GM23248 (cell line): ENCODE measurements around the gene GARNL3. TPM values are rescaled to one million over a fixed set of nuclear protein-coding genes. Genes with fewer than 3 reads are reported as not detected.

Experiments used
- DNase-seq: peaks from one replicate; pipeline ENCODE4 v3.0.0-alpha.2; 2015
- H2AFZ ChIP-seq: fragments of 200-600 bp; sonication (generic); 2 replicates; pipeline ENCODE4 v1.6.1; 2016; ENCODE audit warnings: antibody characterized with exemption
- H3F3A ChIP-seq: fragments of 200-600 bp; sonication (generic); 2 replicates; pipeline ENCODE4 v1.6.1; 2016; ENCODE audit warnings: mild to moderate bottlenecking, antibody characterized with exemption, mixed run types; ENCODE audit not compliant: insufficient read depth
- H3K27ac ChIP-seq: fragments of 200-600 bp; sonication (generic); 2 replicates; pipeline ENCODE4 v1.5.1; 2016; ENCODE audit warnings: mild to moderate bottlenecking
- H3K27me3 ChIP-seq: fragments of 200-600 bp; sonication (generic); replicated peaks from 2 replicates; pipeline ENCODE4 v1.6.1; 2016; ENCODE audit warnings: mild to moderate bottlenecking; ENCODE audit not compliant: insufficient read depth
- H3K36me3 ChIP-seq: fragments of 200-600 bp; sonication (generic); 2 replicates; pipeline ENCODE4 v1.6.1; 2016; ENCODE audit warnings: low read depth, mild to moderate bottlenecking
- H3K4me1 ChIP-seq: fragments of 200-600 bp; sonication (generic); 2 replicates; pipeline ENCODE4 v1.6.1; 2016; ENCODE audit warnings: mild to moderate bottlenecking; ENCODE audit not compliant: insufficient read depth
- H3K4me2 ChIP-seq: fragments of 200-600 bp; sonication (generic); one replicate; pipeline ENCODE4 v1.6.1; 2016; ENCODE audit warnings: mild to moderate bottlenecking; ENCODE audit not compliant: unreplicated experiment
- H3K4me3 ChIP-seq: fragments of 200-600 bp; sonication (generic); 2 replicates; pipeline ENCODE4 v1.5.1; 2016; ENCODE audit warnings: mild to moderate bottlenecking
- H3K79me2 ChIP-seq: fragments of 200-600 bp; sonication (generic); 2 replicates; pipeline ENCODE4 v1.6.1; 2016; ENCODE audit warnings: mild to moderate bottlenecking; ENCODE audit not compliant: insufficient read depth
- H3K9ac ChIP-seq: fragments of 200-600 bp; sonication (generic); 2 replicates; pipeline ENCODE4 v1.6.1; 2016; ENCODE audit warnings: mild to moderate bottlenecking
- H3K9me2 ChIP-seq: fragments of 200-600 bp; sonication (generic); 2 replicates; pipeline ENCODE4 v1.6.1; 2016; ENCODE audit warnings: mixed run types, mild to moderate bottlenecking, moderate library complexity; ENCODE audit not compliant: insufficient read depth
- H3K9me3 ChIP-seq: fragments of 200-600 bp; sonication (generic); one replicate; pipeline ENCODE4 v1.6.1; 2017; ENCODE audit warnings: low read depth
- H4K20me1 ChIP-seq: fragments of 200-600 bp; sonication (generic); 2 replicates; pipeline ENCODE4 v1.6.0; 2016; ENCODE audit not compliant: insufficient read depth
- EZH2 ChIP-seq: fragments of 200-600 bp; sonication (generic); IDR thresholded peaks from 2 replicates; pipeline ENCODE4 v1.6.1; 2018; ENCODE audit warnings: antibody characterized with exemption, mild to moderate bottlenecking; ENCODE audit not compliant: insufficient read depth, poor library complexity, severe bottlenecking
- EZH2phosphoT487 ChIP-seq: fragments of 200-600 bp; sonication (generic); IDR thresholded peaks from 2 replicates; pipeline ENCODE4 v1.6.1; 2018; ENCODE audit warnings: antibody characterized with exemption, moderate library complexity, mild to moderate bottlenecking, low read depth; ENCODE audit not compliant: insufficient read depth
- WGBS, 2 experiments: methylation state at CpG; one replicate each; pipeline ENCODE4 v1.1.6; 2015 to 2017; ENCODE audit warnings: low lambda C conversion rate in 2 of 2, low coverage in 1 of 2; ENCODE audit errors: missing lambda C conversion rate in 2 of 2; 5-methylcytosine and 5-hydroxymethylcytosine counted together
- in situ Hi-C: fragments of 300-500 bp; cut with MboI; formaldehyde crosslinking; loops from 2 replicates; pipeline ENCODE4 v1.15.0; 2020
- polyA plus RNA-seq: library from polyadenylated mRNA; unstranded; fragments of >200 nt; fragmentation: Nextera tagmentation; extraction: Ambion mirVana; gene quantifications from 2 replicates; pipeline ENCODE4 v1.2.1, GENCODE V29; 2016
- total RNA-seq: library from RNA; depleted of rRNA; stranded (reverse); fragments of >200 nt; shearing (Covaris generic); gene quantifications from 2 replicates; pipeline ENCODE4 v1.2.3, GENCODE V29; 2014

The GARNL3 gene
- total and polyA plus RNA-seq, 2 experiments from 2014 or later = 0.43 to 1.3 TPM

GRCh38 chr9:127422133-127422782, 157.7 kb downstream of the GARNL3 start:
- Histone ChIP-seq H2AFZ (no peak overlapping the region), H3K79me2 (peaks cover 43% of the 10 kb centered on the region), H3F3A (no peaks in the 10 kb centered on the region), H3K4me3 (peak overlapping the region; percentile 91; the same call in 1 of the 2 replicates), H3K9me2 (no peaks in the 10 kb centered on the region), H3K27ac (no peak overlapping the region), H3K9me3 (no peaks in the 10 kb centered on the region), H4K20me1 (no peaks in the 10 kb centered on the region), H3K9ac (peak overlapping the region; percentile 88; the same call in 1 of the 2 replicates), H3K4me2 (peak overlapping the region; percentile 98), H3K27me3 (no peaks in the 10 kb centered on the region), H3K4me1 (peaks cover 11% of the 10 kb centered on the region), H3K36me3 (no peaks in the 10 kb centered on the region)
- in situ Hi-C loops = no loop called here
- WGBS, 2 experiments = 50 to 90% methylated on average over 2 to 10 of the region's 10 CpGs
- TF ChIP-seq EZH2 (no peak), EZH2phosphoT487 (no peak)
- no peak for DNase-seq

GRCh38 chr9:127422787-127423186, 158.2 kb downstream of the GARNL3 start:
- Histone ChIP-seq H3K4me3 (peak overlapping the region; percentile 91), H3K9me2 (no peaks in the 10 kb centered on the region), H3K9ac (peak overlapping the region; percentile 88), H3K79me2 (peaks cover 48% of the 10 kb centered on the region), H3K4me1 (peaks cover 11% of the 10 kb centered on the region), H3K4me2 (peak overlapping the region; percentile 98), H3K27ac (no peak overlapping the region), H3K27me3 (no peaks in the 10 kb centered on the region), H3F3A (no peaks in the 10 kb centered on the region), H3K9me3 (no peaks in the 10 kb centered on the region), H2AFZ (peak overlapping the region; percentile 100), H4K20me1 (no peaks in the 10 kb centered on the region), H3K36me3 (no peaks in the 10 kb centered on the region)
- DNase-seq = no peak
- TF ChIP-seq EZH2phosphoT487 (no peak), EZH2 (no peak)
- in situ Hi-C loops = no loop called here
- 16 to 20% methylated on average over 6 of the region's 6 CpGs for WGBS, 2 experiments

- Histone ChIP-seq H3K79me2 (peaks cover 55% of the 10 kb centered on the region), H3K9ac (peak overlapping the region; percentile 88), H2AFZ (peak overlapping the region; percentile 100), H3K27me3 (no peaks in the 10 kb centered on the region), H3K9me2 (no peaks in the 10 kb centered on the region), H3K4me3 (peak overlapping the region; percentile 91), H3K4me1 (peaks cover 11% of the 10 kb centered on the region), H3F3A (no peaks in the 10 kb centered on the region), H3K9me3 (no peaks in the 10 kb centered on the region), H4K20me1 (no peaks in the 10 kb centered on the region), H3K36me3 (no peaks in the 10 kb centered on the region), H3K27ac (peak overlapping the region; percentile 75), H3K4me2 (peak overlapping the region; percentile 98)
- no peak for TF ChIP-seq EZH2
- in situ Hi-C loops = no loop called here
- 1 to 3% methylated on average over 9 of the region's 9 CpGs for WGBS, 2 experiments
- no peak for DNase-seq
These were observed 158.9 kb downstream of the GARNL3 start for GRCh38 chr9:127423476-127423933.

- peaks cover 11% of the 10 kb centered on the region for H3K4me1 ChIP-seq
- H3K36me3 ChIP-seq = peaks cover 6% of the 10 kb centered on the region; the same call in 1 of the 2 replicates
- H3K9me2 ChIP-seq = no peaks in the 10 kb centered on the region
- no peaks in the 10 kb centered on the region for H4K20me1 ChIP-seq
- in situ Hi-C loops = no loop called here
- H3K9ac ChIP-seq = peak within 1 kb of the TSS; percentile 88
- peak within 1 kb of the TSS; percentile 91 for H3K4me3 ChIP-seq
- TF ChIP-seq EZH2phosphoT487 = no peak
- no peak for TF ChIP-seq EZH2
- H3F3A ChIP-seq = no peaks in the 10 kb centered on the region
- no peaks in the 10 kb centered on the region for H3K9me3 ChIP-seq
- DNase-seq = peak; percentile 96
- 1 to 2% methylated on average over 54 of the region's 54 CpGs for WGBS, 2 experiments
- peaks cover 61% of the 10 kb centered on the region for H3K79me2 ChIP-seq
- peak within 1 kb of the TSS; percentile 98 for H3K4me2 ChIP-seq
- H2AFZ ChIP-seq = peak within 1 kb of the TSS; percentile 100
- peak within 1 kb of the TSS; percentile 75 for H3K27ac ChIP-seq
- no peaks in the 10 kb centered on the region for H3K27me3 ChIP-seq
These were observed 159.5 kb downstream of the GARNL3 start, which contains the start of gene ZNF79 for GRCh38 chr9:127423934-127424675. TSS of gene ZNF79 (plus strand) at chr9:127424382. CDS start at chr9:127424788, 406 bp downstream.
